Measurements from ENCODE around the gene CPNE5.

DNA sequence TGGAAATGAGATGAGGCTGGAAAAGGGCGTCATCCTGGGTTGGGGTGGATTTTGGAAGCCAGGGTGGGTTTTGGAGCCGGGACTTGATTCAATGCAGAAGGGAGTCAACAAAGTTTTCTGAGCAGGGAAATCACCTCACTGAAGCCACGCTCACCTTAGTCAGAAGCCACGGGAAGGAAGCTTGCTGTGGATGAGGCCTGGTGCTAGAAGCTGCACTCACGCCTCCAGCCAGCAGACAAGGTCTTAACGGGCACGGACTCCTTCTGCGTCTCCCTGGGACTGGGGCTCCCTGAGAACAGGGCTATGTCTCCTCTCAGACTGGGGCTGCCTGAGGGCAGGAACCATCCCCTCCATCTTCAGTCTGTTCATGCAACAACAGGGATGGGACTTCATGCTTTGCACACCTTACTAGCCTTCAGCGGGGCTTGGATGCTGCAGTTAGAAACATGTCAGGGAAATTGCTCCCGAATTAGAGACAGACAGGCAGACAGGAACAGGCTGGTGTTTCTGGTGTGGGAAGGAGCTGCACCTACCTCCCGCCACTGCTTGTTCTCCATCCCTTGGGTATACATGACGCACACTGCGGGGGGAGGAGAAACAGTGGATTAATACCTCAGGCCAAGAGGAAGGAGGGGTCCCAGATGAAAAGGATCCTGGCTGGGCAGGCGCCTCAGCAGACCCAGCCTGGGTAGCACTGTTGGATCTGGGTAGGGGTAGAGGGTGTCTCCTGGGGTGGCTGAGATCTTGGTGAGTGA is 17.5 kb downstream of the CPNE5 start:
- TF ChIP-seq CTCF (IDR thresholded peaks at IDR 0.05) (no peak), EP300 (IDR thresholded peaks at IDR 0.05) (no peak), POLR2A (IDR thresholded peaks at IDR 0.05) (no peak)
